CD4-positive, alpha-beta T cell treated with Interleukin-17A for 4 hours (primary cell): Measurements from ENCODE around the gene RNF220.

ENCODE experiments used
- DNase-seq: peaks from one replicate; pipeline ENCODE4 v3.0.0-alpha.2; 2020; ENCODE audit warnings: mixed read lengths

Gene RNF220

DNA sequence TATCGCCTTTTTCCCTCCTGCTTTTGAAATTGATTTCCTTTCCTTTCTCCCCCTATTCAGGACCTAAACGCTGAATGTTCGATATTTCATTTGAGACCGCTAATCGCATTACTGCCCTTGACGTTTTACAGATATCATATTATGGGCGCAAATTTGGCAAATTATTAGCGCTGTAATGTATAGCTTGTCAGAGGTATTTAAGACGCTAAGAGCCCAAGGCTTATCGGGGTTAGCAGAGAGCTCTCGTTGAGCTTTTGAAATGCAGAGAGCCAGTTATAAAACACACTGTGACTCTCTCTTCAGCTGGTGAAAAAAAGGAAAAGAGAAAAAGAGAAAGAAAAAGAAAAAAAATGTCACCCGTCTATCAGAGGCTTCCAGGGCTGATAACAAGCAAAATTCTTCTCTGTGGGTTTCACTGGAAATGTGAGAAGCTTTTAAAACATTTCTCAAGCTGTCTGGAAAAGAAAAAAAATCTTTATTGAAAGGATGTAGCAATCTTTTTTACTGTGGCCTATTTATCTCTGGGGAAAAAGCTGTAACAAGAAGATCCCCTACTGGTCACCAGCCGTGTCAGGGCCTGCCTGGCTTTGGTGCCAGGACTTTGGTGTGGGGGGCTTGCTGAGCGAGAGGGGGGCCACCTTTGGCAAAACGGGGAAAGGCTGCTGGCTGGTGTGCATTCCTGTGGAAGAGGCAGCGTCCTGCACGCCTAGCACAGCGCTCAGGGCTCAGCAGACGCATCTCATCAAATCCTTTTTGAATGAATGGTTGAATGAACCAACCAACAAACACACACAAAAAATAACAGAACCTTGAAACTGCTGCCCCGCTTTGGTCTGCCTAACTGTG, 119.8 kb downstream of the RNF220 start:
- DNase-seq: no peak

DNA sequence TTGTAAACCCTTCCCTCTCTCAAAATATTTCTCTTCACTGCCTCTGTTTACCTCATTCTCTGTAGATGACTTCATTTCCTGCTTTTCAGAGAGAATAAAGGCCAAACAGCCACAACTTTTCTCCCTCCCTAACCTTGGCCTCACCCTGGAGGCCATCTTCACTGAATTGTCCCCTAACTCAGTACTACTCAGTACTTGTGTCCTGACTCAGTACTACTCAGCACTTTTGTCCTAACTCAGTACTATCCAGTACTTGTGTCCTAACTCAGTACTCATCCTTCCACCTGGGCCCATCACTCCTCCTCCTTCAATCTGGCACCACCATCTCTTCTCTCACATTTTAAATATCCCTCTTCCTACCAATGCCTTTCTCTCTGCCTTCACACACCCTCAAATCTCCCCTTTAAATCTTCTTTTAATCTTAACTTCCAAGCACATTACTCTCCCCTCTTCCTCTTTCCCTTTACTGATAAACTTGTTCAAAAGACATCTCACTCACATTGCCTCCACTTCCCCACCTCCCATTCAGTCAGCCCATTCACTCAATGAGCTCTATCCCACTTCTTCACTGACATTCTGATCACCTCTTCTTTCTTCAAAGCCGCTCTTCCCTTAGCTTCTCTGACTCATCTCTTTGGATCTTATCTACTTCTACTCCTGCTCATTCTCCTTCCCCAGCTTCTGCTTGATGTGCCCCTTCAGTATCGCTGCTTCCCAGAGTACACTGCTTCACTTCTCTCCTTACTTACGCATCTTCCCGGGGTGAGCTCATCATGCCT, 121.4 kb downstream of the RNF220 start:
- DNase-seq: no peak

DNA sequence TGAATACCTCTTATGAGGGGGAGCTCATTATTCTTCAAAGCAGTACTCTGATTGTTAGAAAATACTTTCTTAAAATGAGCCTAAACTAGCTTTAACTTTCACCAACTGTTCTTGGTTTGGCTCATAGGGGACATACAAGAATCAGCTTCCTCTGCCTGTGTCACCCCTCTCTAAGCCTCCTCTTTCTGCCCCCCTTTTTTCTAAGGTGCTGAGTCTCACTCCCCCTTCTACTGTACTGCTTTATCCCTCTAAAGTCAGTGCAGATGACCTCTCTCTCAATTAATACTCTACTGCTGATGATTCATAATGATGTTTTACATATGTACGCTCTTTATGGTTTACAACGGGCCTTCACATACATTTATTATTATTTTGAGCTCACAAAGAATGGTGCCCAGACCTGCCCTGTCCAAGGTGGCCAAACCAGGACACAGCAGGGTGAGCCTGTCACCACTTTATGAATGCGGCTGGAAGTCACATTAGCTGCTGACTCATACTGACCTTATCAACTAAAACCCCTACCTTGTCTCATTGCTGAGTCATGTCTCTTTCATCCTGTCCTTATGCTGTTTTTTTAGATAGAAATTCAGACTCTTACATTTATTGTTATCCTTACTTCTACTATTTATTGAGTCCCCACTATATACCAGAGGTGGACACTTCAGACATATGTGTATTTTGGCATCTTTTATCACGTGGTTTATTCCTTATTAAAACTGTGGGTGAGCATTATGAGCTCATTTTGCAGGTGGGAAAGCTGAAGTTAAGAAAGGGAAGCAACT, 126.9 kb downstream of the RNF220 start:
- DNase-seq: no peak

DNA sequence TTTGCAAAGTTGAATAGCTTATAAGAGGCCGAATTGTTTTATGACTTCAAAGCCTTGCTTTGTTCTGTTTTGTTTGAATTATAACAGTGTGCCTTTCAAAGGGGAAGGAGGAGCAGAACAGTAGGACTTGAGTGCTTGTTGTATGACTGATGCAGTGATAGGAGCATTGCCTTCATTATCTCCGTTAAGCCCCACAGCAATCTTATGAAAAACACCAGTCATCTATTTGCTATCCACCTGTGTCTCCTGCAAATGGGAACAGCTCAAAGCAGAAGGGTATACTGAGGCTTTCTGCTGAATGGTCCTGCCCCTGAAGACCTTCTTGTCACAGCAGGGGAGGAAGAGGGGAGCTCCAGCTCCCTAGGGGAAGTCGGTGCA, 127.5 kb downstream of the RNF220 start:
- DNase-seq: no peak

DNA sequence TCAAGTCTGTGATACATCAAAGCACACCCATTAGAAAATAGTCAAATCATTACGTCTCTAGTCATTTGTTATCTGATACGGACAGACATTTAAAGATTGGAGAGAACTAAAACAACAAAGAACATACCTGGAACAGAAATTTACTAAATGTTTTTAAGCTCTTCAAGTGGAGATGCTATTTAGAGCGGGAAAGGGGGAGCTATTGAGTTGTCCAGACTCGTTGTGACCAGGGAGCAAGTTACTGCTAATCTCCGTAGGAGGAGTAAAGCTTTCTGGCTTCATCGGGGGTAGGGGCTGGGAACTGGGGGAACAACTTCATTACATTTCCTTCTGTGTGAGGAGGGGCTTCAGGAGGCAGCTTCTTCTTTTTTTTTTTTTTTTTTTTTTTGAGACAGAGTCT, 129.7 kb downstream of the RNF220 start:
- DNase-seq: no peak

DNA sequence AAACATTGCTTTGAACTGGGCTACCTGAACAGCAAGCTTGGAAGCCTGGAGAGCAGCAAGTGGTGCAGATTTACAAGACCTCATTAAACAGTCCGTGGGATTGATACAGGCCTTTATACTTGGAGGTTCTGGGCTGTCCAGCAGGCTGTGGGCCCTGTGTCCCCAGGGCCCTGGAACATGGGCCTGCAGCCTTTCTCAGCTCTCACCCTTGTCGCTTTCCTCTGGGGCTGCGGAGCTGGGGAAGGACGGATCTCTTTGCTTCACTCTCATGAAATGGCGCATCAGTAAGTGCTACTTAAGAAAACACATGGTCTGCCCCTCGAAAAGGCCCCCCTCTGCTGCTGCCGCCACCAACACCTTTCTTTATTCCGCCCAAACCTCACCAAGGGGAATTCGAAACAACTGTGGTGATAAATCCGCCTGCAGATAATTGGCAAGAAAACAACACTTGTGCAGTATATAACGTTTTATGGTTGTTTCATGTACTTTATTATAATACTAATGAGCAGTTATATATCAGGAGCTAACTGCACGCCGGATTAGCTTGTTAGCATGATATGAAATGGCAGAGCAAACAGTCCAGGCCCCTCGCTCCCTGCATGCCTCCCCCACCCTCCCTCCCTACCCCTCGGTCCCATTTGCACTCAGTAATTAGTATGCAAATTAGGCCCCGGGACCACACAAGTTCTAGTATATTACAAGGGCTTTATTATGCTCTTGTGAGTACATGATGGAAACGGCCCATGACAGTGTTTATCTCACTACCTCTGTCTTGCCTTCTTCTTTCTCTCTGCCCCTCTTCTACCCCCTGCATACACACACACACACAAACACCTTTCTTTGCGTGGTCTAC, 131.5 kb downstream of the RNF220 start:
- DNase-seq: no peak

DNA sequence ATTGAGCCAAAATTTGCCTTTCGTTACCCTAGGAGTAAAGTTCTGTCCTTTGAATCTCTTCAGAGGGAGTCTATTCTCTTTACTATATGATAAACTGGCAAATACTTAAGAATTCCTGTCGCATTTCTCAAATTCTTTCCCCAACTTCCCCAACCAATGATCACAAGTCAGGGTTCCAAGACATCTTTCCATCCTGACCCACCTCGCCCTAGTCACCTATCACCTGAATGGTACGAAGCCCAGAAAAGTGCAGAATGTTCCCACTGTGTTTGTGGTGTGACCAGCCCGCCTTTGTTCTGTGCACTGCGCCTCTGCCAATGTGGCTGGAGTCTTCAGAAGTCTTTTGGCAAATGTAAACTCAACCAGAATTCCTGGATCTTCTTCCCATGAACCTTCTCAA, 132.5 kb downstream of the RNF220 start:
- DNase-seq: no peak

DNA sequence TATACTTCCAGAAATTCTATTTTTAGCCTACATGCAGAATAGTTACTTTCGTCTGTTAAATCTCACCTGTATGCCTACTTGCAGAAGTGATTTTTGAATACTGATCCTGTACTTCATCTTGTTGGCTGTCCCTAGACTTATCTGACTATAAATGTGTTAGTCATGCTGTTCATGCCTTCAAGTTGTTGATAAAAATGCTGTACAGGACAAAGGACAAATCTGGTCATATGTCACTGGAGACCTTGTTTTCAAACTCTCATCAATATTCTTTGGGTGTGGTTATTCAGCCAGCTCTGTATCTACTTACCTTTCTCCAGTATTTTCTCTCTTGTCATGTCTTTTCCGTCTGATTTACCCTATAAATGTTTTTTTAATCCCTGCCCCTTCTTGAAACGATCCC, 132.9 kb downstream of the RNF220 start:
- no peak for DNase-seq

DNA sequence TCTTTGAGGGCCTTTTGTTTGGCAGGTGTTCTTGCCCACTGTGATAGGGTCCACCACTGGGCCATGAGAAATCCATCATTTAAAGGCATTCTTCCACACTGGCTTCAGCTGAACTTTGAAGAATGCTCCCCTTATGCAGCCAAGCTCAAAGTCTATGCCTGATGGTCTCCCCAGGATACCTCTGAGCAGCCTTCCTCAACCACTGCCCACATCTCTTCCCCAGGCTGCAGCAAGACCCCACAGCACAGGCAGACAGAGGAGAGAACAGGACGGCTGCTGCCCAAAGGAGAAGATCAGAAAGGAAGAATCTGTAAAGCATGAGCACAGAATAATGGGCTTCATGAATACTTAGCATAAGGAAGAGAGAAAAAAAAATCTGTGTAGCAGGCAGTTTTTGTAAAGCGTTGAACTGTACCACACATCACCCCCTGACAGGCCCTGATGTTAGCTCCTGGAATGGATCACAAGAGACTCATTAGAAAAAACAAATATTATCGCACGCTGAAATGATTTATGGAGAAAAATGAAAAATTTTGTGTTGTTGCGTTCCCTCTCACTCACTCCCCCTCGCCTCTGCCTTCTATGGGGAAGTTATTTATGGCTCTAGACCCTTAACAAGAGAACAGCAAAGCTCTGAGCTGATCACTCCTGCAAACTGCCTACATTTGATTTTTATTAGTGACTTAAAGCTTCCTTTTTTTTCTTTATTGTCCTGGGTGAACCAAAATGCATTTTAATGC, 135.1 kb downstream of the RNF220 start:
- DNase-seq: no peak

DNA sequence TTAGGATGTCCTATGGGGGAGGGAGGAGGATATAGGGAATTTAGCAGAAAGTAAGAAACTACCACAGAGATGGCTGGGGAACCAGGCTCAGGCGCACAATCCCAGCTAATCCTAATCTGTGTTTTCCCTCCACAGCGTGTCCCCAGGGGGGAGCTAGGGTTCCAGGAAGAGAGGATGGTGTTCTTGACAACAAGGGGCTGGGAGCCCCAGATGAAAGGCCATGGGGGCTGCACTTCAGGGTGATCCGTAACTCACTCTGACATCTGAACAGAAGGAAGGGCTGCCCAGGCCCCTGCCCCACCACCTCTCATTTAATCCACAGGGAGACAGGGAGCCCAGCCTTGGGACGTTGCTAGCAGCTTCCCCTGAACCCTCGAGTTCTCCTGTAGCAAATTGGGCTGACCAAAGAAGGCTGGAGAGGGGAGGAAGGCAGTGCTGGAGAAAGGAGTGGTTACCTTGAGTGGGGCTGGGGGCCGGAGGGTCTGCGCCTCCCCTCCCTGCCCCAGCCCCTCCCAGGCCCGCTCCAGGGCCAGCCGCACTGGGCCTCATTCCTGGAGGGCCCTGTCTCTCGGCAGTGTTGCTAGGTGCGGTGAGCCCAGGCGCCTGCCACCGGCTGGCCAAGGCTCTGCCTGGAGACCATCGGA, 137.5 kb downstream of the RNF220 start:
- no peak for DNase-seq

DNA sequence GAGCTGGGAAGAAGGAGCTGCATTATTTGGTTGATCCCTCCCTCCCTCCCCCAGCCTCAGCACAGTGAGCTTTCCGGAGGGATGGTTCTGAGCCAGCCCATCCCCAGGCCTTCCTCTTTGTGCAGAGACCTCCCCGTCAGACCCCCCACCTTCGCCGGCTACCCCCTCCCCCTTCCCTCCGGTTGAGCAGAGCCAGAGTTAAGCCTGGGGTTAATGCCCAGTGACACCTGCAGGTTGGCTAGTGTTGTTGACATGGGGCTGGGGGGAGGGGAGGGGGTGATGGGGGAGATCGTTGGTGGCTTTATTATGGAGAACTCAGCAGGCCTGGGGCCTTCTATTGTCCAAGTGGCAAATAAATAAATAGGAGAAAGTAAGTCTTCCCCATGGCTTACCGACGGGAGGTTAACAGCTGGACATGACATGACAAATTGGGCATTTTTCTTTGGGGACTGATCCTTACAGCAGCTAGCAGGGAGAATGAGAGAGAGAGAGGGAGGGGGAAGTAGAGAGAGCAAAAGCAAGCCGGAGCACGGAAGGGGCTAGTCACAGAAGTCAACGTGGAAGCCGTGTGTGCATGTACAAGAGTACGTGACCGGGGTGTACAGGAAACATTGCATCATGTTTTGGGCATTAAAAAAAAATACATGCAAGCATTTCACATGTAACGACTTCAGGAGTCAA, 138.1 kb downstream of the RNF220 start:
- no peak for DNase-seq

DNA sequence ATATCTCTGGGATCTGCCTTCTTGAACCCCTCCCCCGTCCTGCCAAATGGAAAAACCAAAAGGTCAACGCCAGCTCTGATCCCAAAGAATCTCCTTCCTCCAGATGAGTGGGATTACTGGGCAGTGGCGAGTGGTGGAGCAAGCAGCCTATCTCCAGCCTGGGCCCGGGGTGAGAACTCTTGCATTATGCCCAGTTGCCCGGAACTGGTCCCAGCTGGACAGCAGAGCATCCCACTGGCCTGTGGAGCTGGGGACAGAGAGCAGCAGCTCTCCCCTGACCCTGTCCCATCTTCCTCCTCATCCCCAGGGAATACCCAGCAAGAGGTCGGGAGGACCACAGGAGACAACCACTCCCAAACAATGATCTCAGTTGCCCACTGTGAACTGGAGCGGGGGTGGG, 138.7 kb downstream of the RNF220 start:
- no peak for DNase-seq

DNA sequence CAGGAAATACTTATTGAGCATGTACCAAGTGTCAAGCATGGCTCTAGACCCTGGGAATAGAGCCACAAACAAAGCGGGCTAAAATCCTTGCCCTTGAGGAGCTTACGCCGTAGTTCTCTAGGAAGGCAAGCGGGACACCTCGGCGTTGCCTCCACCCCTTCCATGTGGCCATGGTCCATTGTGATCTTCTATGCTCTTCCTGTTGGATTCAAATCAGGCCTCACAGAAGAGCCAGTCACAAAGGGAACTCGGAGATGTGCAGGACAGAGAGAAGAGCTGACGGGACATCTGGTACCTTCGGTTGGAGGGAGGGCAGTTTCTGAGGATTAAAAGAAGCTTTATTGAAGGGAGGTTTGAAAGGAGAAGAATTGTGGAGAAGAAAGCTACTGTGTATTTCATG, 139.9 kb downstream of the RNF220 start:
- DNase-seq: no peak

DNA sequence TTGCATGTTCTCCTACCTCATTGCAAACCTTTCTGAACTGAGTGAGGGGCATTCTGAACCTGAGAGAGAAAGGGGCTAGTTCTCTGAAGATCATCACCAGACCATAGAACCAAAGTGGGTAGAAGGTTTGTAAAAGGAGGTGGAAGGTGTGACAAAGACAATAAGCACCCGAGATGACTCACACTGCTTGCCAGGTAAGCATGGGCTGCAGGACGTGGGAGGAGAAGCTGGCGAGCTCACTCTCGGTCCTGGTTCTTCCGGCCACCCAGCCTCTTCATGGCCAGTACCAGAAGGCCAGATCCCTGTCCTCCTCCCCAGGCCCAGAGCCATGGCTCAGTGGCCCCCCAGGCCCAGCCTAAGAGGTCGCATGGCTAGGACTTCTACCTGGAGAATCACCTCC, 140.9 kb downstream of the RNF220 start:
- DNase-seq: no peak

DNA sequence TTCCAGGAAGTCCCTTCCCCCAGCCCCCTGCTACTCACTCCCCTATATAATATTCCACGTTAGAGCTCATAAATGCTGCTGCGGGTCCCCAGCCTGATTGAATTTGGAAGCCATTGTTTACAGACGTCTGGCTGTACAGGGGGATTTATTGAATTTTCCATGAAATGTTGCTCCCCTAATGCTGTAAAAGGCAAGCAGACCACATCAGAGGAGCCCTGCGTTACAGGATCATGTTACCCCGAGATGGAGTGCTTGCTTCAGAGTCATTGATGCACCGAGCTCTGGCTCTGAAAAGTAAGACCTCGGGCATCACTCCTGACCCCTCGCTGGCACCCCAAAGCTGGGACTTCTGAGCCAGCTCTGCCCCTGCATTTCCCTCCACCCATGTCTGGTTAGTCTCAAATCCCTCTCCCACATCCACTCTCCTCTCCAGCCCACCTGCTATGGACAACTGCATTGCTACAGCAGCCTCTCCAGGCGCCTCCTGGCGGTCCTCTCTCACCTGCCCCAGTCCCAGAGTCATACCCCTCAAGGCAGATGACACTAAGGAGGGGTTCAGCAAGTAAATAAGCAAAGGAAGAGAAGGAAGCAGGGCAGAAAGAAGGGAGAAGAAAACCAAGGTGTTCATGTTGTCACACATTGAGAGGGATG, 141.5 kb downstream of the RNF220 start:
- DNase-seq: no peak

DNA sequence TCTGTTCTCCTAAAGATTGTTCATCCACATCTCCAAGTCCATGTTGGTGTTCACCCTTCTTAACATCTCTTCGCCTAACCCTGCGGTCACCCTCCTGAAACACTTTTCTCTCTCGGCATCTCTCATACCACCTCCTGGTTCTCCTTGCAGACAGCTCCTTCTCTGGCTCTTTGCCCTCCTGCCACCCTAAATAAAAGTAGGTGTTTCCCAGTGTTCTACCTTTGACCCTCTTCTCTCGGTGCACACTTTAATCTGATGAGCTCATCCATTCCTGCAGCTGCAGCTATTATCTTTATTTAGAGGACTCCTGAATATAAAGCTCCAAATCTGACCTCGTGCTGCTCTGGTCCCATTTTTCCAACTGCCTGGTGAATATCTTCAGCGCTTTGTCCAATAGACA, 142.3 kb downstream of the RNF220 start:
- no peak for DNase-seq

DNA sequence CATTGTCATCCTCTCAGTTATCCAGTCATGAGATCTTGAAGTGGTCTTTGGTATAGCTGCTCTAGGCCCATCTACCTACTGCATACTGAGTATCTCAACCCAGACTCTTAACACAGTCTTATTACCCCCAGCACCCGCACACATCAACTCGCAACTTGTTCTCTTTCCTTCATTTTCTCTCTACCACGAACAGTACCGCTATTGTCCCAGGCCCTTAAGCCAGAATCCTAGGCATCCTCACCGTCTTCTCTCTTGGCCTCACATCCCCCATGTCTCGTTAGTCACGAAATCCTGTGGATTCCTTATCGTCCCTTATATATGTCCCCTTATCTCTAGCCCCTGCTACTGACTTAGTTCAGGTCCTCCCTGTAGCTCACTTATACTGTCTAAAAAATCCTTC, 142.8 kb downstream of the RNF220 start:
- DNase-seq: no peak

DNA sequence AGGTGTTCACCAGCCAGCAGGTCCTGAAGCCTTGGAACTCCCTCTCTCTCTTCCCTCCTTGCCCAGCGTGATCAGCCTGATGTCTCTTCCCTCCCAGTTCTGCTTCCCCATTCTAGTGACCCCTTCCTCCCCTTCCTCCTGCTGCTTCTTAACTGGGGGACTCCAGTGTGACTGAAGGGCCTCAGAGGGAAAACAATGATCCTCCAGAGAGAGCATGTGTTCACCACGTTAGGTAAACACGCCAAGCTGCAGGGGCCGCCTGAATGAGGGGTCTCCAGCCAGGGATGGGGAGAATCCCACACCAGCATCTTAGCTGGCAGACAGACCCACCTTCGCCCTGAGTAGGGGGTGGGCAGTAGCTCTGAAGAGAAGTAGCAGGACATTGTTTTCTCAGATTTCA, 144.5 kb downstream of the RNF220 start:
- DNase-seq: no peak

DNA sequence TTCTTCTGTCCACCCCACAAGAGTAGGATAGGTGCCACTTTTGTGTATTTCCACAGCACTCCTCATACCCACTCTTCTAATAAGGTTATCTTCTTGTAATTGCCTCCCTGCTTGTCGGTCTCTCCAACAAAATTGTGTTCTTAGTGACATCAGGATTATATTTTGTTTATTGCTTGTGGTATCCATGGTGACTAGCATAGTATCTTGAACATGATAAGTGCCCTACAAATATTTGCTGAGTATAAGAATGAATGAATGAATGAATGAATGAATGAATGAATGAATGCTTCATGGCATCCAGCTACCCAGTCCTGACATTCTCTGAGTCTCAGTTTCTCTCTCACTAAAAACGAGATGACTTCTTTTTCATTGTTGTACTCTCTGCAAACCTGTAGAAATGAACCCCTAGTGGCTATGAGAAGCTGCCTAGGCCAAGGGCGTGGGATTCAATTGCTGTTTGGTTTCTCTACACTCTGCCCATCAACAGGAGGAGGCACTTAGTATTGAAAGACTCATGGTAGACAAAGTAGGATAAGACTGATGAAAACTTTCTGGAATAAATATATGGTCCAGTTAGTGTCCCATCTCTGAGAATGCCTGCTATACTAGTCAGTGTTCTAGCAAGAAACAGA, 148.2 kb downstream of the RNF220 start:
- no peak for DNase-seq

DNA sequence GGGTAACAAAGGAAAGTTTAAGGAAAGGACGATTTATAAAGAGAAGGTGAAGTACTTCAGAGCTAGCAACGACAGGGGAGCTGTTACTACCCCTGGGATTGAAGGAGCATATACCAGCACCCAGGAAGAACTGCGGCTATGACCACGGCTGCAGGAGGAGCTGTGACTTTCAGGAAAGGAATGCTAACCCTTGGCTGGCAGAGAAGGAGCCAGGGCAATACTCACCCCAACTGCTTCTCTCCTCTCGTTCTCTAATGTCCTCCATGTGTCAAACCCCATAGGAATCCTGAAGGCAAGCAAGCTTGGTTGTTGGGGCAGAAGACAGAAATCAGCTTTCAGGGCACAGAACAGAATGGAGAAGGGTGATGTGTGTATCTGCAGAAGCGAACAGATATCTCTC, 148.7 kb downstream of the RNF220 start:
- DNase-seq: no peak
